ENCODE data around the gene UTY. TPM values are rescaled to one million over a fixed set of nuclear protein-coding genes. Genes with fewer than 3 reads are reported as not detected.

Gene UTY
- not detected for total RNA-seq

- no peak for DNase-seq (ENCODE audit: low spot score)
Measured at GRCh38 chrY:13479828-13480227, at the start of gene UTY. Gene UTY (minus strand): TSS chrY:13480033. CDS start chrY:13479665, 368 bp downstream.

- DNase-seq (ENCODE audit: low spot score), result no peak
Measured at GRCh38 chrY:13520474-13520873, 40.6 kb upstream of the UTY start.

GRCh38 chrY:13501215-13501614, 21.4 kb upstream of the UTY start:
- no peak for DNase-seq (ENCODE audit: low spot score)

- no peak for DNase-seq (ENCODE audit: low spot score)
Measured at GRCh38 chrY:13493737-13494136, 13.9 kb upstream of the UTY start.

GRCh38 chrY:13492408-13492807, 12.6 kb upstream of the UTY start:
- no peak for DNase-seq (ENCODE audit: low spot score)

- no peak for DNase-seq (ENCODE audit: low spot score)
Measured at GRCh38 chrY:13488738-13489137, 8.9 kb upstream of the UTY start.

GRCh38 chrY:13479121-13479711, 617 bp downstream of the UTY start:
- DNase-seq (ENCODE audit: low spot score), result no peak

GRCh38 chrY:13478126-13478785, 1.6 kb downstream of the UTY start:
- DNase-seq (ENCODE audit: low spot score), result no peak

GRCh38 chrY:13474997-13475396, 4.8 kb downstream of the UTY start:
- DNase-seq (ENCODE audit: low spot score), result no peak

- DNase-seq (ENCODE audit: low spot score), result no peak
Measured at GRCh38 chrY:13451572-13451971, 28.3 kb downstream of the UTY start.

- no peak for DNase-seq (ENCODE audit: low spot score)
Measured at GRCh38 chrY:13450596-13451130, 29.2 kb downstream of the UTY start.

GRCh38 chrY:13445566-13445965, 34.3 kb downstream of the UTY start:
- no peak for DNase-seq (ENCODE audit: low spot score)

- DNase-seq (ENCODE audit: low spot score), result no peak
Measured at GRCh38 chrY:13443146-13443545, 36.7 kb downstream of the UTY start.

- DNase-seq (ENCODE audit: low spot score), result no peak
Measured at GRCh38 chrY:13440811-13441210, 39.0 kb downstream of the UTY start.

GRCh38 chrY:13435968-13436937, 43.6 kb downstream of the UTY start:
- DNase-seq (ENCODE audit: low spot score), result no peak

- no peak for DNase-seq (ENCODE audit: low spot score)
Measured at GRCh38 chrY:13435206-13435967, 44.4 kb downstream of the UTY start.

- DNase-seq (ENCODE audit: low spot score), result no peak
Measured at GRCh38 chrY:13432293-13433025, 47.4 kb downstream of the UTY start.

- no peak for DNase-seq (ENCODE audit: low spot score)
Measured at GRCh38 chrY:13429551-13429950, 50.3 kb downstream of the UTY start.

GRCh38 chrY:13423281-13423732, 56.5 kb downstream of the UTY start:
- DNase-seq (ENCODE audit: low spot score), result no peak

- no peak for DNase-seq (ENCODE audit: low spot score)
Measured at GRCh38 chrY:13416869-13417661, 62.8 kb downstream of the UTY start.
